A549 treated with Hydrocortisone at 1 μM for 4 hours (cell line): ENCODE results near the gene LACC1. TPM values are rescaled to one million over a fixed set of nuclear protein-coding genes. Genes with fewer than 3 reads are reported as not detected.

Experiments
- total RNA-seq: library from RNA; stranded (reverse); fragments of 200-300 nt; extraction: Qiagen RNA extraction; gene quantifications from 5 replicates; pipeline ENCODE4 v1.2.3, GENCODE V29; 2022

Gene LACC1
- total RNA-seq = 2.8 to 4.7 TPM (median 3.1 TPM) in 5 replicates

GRCh38 chr13:43879755-43880181 is at the start of gene LACC1:
Gene LACC1 (plus strand): TSS chr13:43879904. CDS start chr13:43880986, 1,082 bp downstream.

DNA sequence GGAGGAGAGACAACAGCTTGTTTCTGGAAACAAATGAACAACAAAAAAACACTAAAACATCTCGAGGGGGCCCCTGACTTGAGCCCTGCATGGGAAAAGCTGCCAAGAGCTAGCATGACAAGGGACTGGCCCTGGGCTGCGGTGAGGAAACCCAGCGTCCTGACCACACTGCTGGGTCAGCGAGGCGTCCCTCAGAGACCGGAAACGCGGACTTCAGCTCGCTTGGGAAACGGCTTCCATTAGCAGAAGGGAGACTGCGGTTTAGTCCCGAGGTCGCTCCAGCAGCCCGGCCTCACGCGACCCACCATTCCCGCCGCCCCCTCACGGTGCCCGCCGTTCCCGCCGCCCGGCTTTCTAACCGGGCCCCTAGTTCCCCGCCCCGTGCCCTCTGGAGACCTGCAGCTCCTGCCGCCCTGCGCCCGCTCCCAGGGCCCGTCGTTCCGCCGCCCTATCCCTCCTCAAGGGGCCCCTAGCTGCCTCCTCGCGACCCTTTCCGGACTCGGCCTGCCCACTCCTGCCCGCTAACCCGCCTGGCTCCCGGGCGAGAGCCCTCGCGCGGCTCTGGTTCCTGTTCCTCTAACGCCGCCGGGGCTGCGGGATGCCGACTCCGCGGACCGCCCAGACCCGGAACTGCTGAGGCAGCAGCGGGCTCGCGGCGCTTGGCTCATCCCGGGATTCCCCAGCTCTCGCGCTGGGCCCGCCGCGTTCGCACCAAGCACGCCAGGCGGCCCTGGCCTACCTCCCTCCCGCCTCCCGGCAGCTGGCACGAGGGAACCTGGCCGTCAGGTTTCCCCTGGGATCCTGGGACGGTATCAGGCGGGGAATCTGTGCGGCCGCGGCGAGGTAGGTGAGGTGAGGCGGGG is 581 bp upstream of the LACC1 start, which contains the start of gene CCDC122:
Gene CCDC122, minus strand, starts transcription at position 849 of the 863 bp plus-strand sequence. CDS start 10,364 bp downstream, outside the sequence.

Other genes starting within 250 kb of the LACC1 start
- gene ENOX1, start 92.9 kb upstream of the LACC1 start, total RNA-seq = 1.9 to 2.4 TPM (median 2.1 TPM) in 5 replicates
- 1.7 to 3.8 TPM (median 3.0 TPM) in 5 replicates for gene CCDC122, start 164 bp upstream of the LACC1 start, total RNA-seq